Measurements from ENCODE around the gene CORO1C.
"Not testable (repeated sequence)": the region's sequence is repeated elsewhere in the genome, so short reads cannot be mapped to it uniquely, and the experiment has no call there.

CORO1C gene

DNA sequence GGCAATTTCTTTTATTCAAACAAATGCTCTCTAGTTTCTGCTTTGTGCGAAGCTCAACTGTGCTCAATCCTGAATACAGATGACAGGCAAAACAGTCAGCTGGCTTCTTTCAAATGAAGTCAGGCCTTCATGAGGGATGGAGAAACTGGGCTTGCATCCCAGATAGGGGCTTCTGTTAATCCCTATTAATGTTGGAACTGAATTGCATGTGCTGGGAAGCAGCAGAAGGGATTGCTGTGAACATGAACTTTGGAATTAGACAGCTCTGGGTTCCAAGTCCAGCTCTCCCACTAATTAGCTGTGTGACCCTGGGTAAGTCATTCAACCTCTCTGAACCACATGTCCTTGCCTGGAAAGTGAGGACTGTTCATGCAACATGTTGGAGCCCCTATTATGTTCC, 21.1 kb upstream of the CORO1C start:
- FAIRE-seq: no peak

DNA sequence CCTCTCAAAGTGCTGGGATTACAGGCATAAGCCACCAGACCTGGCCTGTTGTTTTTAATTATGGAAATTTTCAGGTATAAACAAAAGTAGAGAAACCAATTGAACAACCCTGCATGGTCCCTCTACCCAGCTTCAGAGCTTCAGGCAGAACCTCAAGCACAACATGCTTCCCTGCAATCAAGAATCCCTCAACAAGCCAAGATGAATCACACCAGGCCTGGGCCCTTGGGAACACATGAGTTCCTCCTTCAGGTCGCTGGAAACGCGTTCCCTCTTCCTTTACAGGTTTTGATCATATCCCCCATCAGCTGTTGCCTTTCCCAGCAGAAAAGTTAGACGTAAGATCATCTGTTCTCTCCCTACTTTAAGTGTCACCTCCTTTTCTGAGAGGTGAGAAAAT, 20.5 kb upstream of the CORO1C start:
- no peak for FAIRE-seq

DNA sequence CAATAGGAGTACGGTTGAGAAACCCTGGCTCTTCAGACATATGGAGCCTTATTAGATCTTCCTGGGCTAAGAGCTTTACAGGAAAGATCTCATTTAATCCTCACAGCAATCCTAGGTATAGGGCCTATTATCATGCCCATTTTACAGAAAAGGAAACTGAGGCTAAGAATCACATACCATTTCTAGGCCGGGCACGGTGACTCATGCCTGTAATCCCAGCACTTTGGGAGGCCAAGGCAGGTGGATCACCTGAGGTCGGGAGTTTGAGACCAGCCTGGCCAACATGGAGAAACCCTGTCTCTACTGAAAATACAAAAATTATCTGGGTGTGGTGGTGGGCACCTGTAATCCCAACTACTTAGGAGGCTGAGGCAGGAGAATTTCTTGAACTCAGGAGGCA, 19.7 kb upstream of the CORO1C start:
- not testable (repeated sequence) for FAIRE-seq

DNA sequence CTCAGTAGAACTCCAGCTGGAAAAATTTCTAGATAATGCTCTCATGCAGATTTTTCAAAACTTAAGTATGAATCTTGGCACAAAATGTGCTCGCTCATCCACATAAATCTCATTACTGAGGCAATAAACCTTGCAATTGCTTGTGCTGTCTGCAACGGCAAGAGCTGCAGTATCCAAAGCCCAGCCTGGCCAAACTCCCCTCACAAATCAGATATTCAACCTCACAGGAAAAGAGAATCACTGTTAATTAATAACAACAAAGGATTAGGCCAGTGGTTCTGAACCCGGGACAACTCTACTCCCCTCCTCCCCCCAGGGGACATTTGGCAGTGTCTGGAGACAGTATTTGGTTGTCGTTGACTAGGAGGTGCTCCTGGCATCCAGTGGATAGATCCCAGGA, 19.2 kb upstream of the CORO1C start:
- FAIRE-seq: no peak

DNA sequence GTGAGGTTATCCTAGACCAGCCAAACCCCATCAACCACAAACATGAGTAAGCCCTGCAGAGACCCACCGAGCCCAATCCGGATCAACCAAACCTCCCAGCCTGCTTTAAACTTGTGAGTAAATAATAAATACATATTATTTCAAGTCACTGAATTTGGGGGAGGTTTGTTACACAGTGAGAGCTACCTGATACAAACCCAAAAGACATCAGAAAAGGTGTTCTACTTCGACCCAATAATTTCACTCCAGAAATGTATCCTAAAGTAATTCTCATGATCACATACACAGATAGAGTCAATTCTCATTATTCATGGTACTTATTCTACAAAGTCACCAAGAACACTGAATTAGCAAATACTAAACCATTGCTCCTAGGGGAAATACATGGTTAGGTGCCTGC, 16.2 kb upstream of the CORO1C start:
- no peak for FAIRE-seq

DNA sequence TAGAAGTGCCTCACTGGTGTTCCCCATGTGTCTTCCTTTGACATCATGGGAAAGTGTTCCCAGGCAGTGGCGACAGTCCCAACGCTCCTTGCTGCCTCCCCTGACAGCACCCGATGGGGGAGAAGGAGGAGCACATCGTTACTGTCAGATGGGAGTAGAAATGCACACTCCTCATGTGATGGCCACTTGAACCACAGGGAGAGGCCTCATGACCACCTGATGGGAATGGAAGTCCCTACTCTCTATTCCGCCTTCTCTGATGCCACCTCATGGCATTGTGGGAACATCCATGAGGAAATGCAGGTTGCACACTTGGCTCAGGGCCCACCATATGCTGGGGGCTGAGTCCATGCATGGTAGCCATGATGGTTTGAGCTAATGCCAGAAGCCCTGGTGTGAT, 14.3 kb upstream of the CORO1C start:
- no peak for FAIRE-seq

DNA sequence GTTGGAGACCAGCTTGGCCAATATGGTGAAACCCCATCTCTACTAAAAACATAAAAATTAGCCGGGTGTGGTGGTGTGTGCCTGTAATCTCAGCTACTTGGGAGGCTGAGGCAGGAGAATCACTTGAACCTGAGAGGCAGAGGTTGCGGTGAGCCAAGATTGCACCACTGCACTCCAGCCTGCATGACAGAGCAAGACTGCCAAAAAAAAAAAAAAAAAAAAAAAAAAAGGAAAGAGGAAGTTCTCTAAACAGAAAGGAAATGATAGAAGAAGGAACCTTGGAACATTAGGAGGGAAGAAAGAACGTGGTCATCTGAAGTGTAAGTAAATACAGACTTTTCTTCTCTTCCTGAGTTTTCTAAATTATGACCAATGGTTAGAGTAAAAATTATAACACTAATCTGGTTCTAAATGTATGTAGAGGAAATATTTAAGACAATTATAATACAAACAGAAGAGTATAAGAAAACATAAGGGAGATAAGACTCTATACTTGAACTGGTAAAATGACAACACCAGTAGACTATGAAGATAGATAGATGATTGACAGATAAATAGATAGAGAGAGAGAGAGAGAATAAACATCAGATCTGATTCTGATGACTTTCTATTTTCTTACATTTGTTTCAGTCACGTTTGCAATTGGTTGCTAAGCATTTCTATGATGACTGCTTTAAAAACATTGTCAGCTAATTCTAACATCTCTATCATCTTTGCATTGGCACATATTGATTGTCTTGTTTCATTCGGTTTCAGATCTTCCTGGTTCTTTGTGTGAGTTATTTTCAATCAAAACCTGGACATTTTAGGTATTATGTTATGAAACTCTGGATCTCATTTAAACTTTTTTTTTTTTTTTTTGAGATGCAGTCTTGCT, 12.9 kb upstream of the CORO1C start:
- FAIRE-seq: no peak

DNA sequence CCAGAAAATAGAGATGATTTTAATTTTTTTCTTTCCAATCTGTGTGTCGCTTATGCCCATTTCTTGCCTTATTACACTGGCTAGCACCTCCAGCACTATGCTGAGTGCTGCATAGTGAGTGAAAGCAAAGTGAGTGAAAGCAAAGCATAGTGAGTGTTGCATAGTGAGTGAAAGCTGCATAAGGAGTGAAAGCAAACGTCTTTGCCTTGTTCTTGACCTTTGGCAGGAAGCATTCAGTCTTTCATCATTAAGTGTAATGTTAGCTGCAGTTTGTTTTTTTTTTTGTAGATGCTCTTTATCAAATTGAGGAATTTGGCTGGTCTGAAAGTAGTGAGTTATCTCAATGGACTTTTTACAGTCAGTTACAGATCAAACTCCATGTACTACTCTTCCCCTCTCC, 6.9 kb upstream of the CORO1C start:
- no peak for FAIRE-seq

DNA sequence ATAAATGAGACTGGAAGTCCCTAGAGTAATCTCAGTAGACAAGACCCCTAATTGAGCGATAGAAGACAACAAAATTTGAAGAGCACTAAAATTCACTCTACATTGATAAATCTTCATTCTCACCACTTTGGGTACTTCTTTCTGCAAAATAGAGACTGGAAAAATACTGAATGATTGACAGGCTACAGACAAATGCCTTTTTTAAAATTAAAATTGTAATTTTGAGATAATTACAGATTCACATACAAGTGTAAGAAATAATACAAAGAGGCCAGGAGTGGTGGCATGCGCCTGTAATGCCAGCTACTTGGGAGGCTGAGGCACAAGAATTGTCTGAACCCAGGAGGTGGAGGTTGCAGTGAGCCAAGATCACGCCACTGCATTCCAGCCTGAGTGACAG, 4.5 kb upstream of the CORO1C start:
- FAIRE-seq: no peak

DNA sequence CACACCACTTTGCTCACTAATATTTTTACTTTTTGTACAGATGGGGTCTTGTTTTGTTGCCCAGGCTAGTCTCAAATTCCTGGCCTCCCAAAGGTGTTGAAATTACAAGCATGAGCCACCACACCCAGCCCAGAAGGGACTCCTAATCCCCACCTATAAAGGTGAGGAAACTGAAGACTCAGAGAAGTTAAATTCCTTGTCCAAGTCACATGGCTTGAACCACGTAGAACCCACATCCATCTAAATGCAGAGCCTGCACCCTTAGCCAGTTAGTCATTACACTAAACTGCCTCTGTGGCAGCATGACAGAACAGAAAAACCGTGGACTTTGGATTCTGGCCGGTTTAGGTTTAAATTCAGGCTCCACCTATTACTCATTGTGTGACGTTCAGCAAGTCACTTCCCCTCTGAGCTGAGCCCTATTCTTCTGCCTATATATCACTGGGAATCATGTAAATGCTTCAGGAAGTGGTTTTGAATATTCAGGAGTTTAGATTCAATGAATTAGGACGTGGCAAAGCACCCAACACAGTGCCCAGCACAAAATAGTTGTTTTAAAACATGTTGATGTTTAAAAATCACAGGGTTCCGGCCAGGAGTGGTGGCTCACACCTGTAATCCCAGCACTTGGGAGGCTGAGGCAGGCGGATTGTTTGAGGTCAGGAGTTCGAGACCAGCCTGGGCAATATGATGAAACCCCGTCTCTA, 3.0 kb upstream of the CORO1C start:
- no peak for FAIRE-seq

DNA sequence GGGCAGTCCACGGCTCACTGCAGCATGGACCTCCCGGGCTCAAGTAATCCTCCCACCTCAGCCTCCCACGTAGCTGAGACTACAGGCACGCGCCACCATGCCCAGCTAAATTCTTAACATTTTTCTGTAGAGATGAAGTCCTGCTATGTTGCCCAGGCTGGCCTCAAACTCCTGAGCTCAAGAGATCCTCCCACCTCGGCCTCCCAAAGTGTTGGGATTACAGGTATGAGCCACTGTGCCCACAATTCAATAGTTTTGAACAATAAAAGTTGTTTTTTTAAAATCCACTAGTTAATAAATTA, 1.9 kb upstream of the CORO1C start:
- FAIRE-seq: not testable (repeated sequence)

DNA sequence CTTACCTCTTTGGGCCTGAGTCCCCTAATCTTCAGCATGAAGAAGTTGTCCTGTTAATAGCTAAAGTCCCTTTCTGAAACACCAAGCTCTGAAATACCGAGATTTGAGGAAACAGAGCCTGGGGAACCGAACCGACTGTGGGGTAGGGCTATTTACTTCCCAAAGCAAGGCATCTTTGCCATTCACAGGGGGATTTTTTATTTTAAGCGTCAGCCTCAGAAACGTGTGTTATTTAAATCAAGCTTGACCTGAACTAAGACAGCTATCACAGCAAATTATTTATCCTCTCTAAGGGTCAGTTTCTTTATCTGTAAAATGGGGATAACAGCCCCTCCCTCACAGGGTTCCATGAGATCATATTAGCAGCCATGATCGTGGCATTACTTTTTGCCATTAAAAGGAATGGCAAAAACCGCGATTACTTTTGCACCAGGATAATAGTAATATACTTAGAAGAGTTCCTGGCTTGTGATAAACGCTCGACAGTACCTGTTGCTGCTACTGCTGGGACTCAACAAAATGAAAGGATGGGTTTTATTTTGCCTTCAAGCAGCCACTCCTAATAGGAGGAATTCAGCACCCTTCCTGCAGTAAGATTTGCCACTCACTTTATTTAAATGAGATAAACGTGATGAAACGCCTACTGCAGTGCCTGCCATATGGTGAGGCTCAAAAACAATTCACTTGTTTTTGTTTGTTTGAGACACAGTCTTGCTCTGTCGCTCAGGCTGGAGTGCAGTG, 1.3 kb upstream of the CORO1C start:
- FAIRE-seq: no peak

DNA sequence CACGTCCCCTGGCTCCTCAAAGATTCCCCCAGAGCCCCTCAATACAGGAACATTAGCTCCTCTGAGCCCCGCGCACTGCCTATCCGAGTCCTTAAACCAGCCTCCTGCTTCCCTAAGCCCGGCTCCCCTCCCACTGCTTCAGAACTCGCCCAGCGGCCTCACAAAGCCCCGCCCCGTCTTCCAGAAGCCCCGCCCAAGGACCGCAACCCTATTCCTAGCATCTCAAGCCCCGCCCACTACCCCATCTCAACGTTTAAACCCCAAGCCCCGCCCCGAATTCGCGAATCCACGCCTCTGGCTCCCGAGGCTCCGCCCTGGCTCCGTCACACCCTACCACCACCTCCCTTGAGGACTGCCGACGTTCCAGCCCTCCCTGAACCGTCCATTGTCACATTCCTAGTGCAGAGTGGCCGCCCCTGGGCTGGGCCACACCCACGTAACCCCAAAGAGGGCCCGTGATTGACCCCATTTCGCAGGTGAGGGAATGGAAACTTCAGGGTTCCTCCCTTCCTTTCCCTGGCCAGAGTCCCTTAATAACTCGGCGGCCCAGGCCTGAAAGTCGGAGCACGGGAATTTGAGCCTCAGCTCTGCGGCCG, 646 bp upstream of the CORO1C start:
- peak; percentile 95 for FAIRE-seq

DNA sequence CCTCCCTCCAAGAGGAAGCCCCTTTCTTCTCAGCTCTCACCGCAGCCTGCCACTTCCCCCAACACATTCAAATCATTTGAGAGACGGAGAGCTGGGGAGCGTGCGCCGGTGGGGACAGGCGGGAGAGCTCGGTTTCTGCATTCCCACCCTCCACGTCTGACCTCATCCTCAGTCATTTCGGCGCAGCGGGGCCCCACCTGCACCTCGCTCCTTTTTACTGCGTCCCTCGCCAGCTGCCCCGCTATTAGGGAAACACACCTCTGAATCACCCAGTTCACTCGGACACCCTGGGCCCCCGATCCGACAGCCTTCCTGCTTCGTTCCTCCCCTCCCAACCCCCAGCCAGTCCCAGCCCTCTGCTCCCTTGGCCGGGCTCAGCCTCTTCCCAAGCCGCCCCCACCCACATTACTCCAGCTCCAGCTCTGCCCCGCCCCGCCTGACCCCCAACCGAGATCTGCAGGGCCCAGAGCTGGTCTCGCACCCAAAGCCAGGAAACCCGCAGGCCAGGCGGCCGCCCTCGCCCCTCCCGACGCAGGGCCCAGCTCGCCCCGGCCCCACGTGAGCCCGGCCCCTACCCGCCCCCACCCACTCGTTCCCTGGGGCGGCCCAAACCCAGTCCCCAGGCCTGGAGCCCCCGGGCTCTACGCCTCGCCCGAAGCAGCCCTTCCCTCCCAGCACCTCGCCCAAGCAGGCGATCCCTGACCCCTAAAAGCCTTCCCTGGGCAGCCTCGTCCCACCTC, 783 bp downstream of the CORO1C start:
- FAIRE-seq: no peak

DNA sequence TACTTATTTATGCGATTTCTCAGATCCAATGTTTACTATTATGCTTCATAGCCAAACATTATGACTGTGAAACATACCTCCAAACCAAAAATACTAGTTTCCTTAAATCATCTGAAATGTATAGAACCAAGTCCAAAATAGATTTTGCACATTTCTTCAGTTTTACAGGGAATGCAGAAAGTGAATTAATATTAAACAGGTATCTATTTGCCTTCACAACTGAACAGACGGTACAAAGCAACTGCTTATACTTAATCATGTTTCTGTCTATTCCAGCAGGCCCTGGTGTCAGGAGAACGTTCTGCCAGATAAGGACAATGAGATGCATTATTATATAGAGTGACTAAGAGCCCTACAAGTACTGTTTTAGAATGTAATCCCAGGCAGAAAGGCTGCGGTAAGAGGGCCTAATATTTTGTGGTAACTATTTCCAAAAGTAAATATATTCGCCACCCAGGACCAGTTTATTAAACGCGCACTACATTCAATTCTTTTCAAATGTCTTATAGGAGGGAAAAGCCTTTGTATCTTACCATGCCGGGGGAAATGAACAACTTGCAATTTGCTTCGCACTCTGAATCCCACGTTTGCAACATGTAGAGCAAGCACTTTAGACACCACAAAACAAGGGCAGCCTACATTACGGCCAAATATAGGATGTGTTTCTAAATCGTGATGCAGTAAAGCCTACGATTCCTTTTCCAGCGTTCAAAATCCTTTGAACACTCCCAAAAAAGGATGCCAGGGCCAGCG, 1.5 kb downstream of the CORO1C start:
- no peak for FAIRE-seq

DNA sequence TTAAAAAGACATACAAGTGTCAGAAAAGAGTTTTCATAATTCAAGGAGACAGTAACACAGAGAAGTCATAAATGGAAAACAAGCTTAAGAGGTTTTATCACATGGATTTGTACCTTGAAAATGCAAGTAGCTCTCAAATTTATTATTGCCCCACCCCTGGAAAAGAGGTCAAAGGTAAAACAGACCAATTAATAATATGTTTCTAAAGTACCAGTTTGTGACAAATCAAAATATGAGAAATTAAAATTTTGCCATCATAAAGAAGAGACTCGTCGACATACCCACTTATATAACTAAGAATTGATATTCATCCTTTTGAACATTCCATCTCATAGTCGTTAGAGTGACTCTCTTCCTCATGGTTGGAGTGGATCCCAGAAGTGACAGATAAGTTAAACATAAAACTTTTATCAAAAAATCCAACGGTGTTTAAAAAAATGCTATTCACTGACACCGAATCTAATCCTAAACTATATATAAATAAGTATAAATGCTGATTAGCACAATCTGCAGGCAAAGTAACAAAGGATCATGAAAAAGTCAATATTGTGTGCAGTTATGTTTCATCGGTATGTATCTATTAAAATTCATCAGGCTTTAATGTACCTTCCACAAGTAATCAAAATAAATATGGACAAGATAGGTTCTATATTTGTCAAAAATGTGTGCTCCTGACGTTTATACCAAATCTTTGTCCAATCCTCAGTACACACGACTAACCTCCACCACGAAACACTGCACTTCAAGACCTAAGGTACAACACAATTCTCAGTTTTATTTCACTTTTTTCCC, 2.3 kb downstream of the CORO1C start:
- FAIRE-seq: no peak

DNA sequence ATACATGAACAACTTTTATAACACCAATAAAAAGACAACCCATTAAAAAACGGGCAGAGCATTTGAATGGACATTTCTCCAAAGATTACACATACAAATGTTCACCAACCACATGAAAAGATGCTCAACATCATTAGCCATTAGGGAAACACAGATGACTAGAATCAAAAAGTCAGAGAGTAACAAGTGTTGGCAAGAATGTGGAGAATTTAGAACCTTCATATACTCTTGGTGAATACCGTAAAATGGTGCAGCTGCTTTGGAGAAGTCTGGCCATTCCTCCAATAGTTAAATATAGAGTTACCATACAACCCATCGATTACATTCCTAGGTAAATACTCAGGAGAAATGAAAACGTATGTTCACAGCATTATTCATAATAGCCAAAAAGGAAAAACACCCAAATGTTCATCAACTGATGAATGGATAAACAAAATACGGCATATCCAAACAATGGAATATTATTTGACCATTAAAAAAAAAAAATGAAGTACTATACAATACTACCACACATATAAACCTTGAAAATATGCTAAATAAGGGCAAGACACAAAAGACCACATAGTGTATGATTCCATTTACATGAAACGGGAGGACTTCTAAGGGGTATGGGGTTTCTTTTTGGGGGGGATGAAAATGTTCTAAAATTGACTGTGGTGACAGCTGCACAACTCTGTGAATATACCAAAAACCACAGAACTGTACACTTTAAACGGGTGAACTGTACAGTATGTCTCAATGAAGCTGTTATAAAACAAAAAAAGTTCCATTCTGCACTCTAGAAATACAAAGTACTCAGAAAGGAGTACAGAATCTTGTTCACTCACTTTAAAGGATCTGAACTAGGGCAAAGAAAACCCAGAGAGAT, 3.2 kb downstream of the CORO1C start:
- FAIRE-seq: no peak

DNA sequence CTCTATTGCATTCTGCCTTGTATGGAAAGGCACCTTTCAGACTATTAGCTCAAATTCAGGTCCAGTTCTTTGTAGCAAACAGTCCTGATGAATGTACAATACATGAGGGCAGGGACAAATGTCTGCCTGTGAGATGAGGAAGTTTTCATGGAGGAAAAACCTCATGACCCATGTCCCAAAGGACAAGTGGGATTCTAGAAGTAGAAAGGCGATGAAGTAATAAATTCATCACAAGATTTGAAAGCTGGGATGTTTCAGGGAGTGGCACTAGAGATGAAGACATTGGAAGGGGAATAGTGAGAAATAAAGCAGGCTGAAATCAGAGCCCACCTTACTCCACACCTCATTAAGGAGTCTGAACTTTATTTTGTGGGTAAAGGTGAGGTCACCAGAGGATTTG, 4.2 kb downstream of the CORO1C start:
- FAIRE-seq: no peak

DNA sequence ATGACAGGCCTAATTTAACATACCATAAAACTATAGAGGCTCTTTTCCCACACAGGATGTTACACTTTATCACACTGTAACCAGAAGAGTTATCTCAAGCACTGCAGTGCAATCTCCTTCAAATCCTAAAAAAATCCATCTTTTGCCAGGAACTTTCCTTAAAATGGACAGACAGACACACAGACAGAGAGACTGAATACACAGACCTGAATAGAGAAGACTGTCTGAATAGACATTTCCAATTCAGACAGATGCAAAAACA, 6.5 kb downstream of the CORO1C start:
- FAIRE-seq: no peak

All from G401.6 (cell line).